SK-N-SH treated with all-trans-retinoic acid at 6 μM for 48 hours (cell line): ENCODE results near the gene RNF113B.
A peak's percentile ranks its signal among the peaks of the same experiment; 100 is the strongest.

Experiments used
- ATAC-seq: fragments of 200-7000 bp; cut with Tn5 transposase; 3 replicates; pipeline ENCODE4 v1.9.1; 2020; ENCODE audit warnings: mild to moderate bottlenecking, moderate library complexity
- BACH2 ChIP-seq: fragments of 250-450 bp; sonication (Bioruptor Pico); IDR thresholded peaks from 2 replicates; pipeline ENCODE4 v1.9.0; 2021; ENCODE audit warnings: mild to moderate bottlenecking, borderline replicate concordance
- CSDC2 ChIP-seq: fragments of 250-450 bp; sonication (Bioruptor Pico); IDR thresholded peaks from 2 replicates; pipeline ENCODE4 v1.5.0; 2020; ENCODE audit warnings: mild to moderate bottlenecking, moderate library complexity
- ESRRG ChIP-seq: fragments of 250-450 bp; sonication (Bioruptor Pico); IDR thresholded peaks from 2 replicates; pipeline ENCODE4 v1.6.1; 2021; ENCODE audit warnings: mild to moderate bottlenecking
- GLIS3 ChIP-seq: fragments of 250-450 bp; sonication (Bioruptor Pico); IDR thresholded peaks from 2 replicates; pipeline ENCODE4 v1.5.0; 2020; ENCODE audit warnings: mild to moderate bottlenecking, moderate library complexity
- ISL1 ChIP-seq: fragments of 250-450 bp; sonication (Bioruptor Pico); IDR thresholded peaks from 2 replicates; pipeline ENCODE4 v2.1.2; 2022; ENCODE audit warnings: mild to moderate bottlenecking, moderate library complexity
- PPARA ChIP-seq: fragments of 250-450 bp; sonication (Bioruptor Pico); IDR thresholded peaks from 2 replicates; pipeline ENCODE4 v1.5.0; 2020; ENCODE audit warnings: mild to moderate bottlenecking, borderline replicate concordance
- RARB ChIP-seq: fragments of 250-450 bp; sonication (Bioruptor Pico); IDR thresholded peaks from 2 replicates; pipeline ENCODE4 v1.8.0; 2021; ENCODE audit warnings: mild to moderate bottlenecking, moderate library complexity
- TCF4 ChIP-seq: fragments of 250-450 bp; sonication (Bioruptor Pico); IDR thresholded peaks from 2 replicates; pipeline ENCODE4 v1.8.0; 2021; ENCODE audit warnings: mild to moderate bottlenecking, moderate library complexity, borderline replicate concordance
- TOX ChIP-seq: fragments of 250-450 bp; sonication (Bioruptor Pico); IDR thresholded peaks from 2 replicates; pipeline ENCODE4 v1.8.0; 2021; ENCODE audit warnings: mild to moderate bottlenecking, moderate library complexity, borderline replicate concordance
- ZC3H10 ChIP-seq: fragments of 250-450 bp; sonication (Bioruptor Pico); IDR thresholded peaks from 2 replicates; pipeline ENCODE4 v1.5.1; 2021; ENCODE audit warnings: mild to moderate bottlenecking, moderate library complexity
- ZFP3 ChIP-seq: fragments of 250-450 bp; sonication (Bioruptor Pico); IDR thresholded peaks from 2 replicates; pipeline ENCODE4 v1.5.0; 2020; ENCODE audit warnings: mild to moderate bottlenecking, moderate library complexity
- ZFP30 ChIP-seq: fragments of 450-650 bp; formaldehyde crosslinking; IDR thresholded peaks from 2 replicates; pipeline ENCODE4 v1.5.0; 2022; ENCODE audit warnings: mild to moderate bottlenecking, moderate library complexity
- ZNF565 ChIP-seq: fragments of 450-650 bp; formaldehyde crosslinking; conservative IDR thresholded peaks from 2 replicates; pipeline ENCODE4 v1.5.0; 2020; ENCODE audit warnings: low read depth, mild to moderate bottlenecking, moderate library complexity
- ZNF70 ChIP-seq: fragments of 450-650 bp; formaldehyde crosslinking; IDR thresholded peaks from 2 replicates; pipeline ENCODE4 v1.5.0; 2020; ENCODE audit warnings: mild to moderate bottlenecking, moderate library complexity
- ZNF8 ChIP-seq: fragments of 450-650 bp; formaldehyde crosslinking; IDR thresholded peaks from 2 replicates; pipeline ENCODE4 v1.5.0; 2020; ENCODE audit warnings: mild to moderate bottlenecking, moderate library complexity
- TF ChIP-seq, protein P1 (sequence below): fragments of 250-450 bp; sonication (Bioruptor Pico); IDR thresholded peaks from 2 replicates; pipeline ENCODE4 v1.8.0; 2021; ENCODE audit warnings: low read depth, mild to moderate bottlenecking, moderate library complexity, borderline replicate concordance
- TF ChIP-seq, protein P2 (sequence below): fragments of 250-450 bp; sonication (Bioruptor Pico); IDR thresholded peaks from 2 replicates; pipeline ENCODE4 v1.8.0; 2020; ENCODE audit warnings: mild to moderate bottlenecking, moderate library complexity, borderline replicate concordance
- TF ChIP-seq, protein P3 (sequence below): fragments of 250-450 bp; sonication (Bioruptor Pico); IDR thresholded peaks from 2 replicates; pipeline ENCODE4 v1.5.0; 2020; ENCODE audit warnings: mild to moderate bottlenecking, moderate library complexity
- TF ChIP-seq, protein P4 (sequence below): fragments of 250-450 bp; sonication (Bioruptor Pico); IDR thresholded peaks from 2 replicates; pipeline ENCODE4 v1.5.1; 2020; ENCODE audit warnings: low read depth, mild to moderate bottlenecking, moderate library complexity

The RNF113B gene

DNA sequence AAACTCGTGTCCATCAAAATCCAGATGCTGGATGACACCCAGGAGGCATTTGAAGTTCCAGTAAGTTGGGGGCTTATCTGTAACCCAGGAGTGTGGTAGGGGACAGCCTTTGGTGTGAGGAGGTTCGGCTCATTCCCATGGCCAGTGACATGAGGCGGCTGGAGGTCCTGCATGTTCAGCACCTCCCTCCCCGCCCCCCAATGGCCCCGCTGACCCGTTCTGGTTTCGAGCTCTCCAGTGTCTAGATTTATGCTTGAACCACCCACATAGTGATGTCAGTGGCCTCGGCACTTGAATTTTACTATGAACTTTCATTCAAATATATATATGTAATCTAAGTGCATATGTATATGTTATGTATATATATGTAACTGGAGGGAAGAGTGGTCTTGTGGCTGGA, 36.3 kb upstream of the RNF113B start (continued):
- TF ChIP-seq, protein P1, sequence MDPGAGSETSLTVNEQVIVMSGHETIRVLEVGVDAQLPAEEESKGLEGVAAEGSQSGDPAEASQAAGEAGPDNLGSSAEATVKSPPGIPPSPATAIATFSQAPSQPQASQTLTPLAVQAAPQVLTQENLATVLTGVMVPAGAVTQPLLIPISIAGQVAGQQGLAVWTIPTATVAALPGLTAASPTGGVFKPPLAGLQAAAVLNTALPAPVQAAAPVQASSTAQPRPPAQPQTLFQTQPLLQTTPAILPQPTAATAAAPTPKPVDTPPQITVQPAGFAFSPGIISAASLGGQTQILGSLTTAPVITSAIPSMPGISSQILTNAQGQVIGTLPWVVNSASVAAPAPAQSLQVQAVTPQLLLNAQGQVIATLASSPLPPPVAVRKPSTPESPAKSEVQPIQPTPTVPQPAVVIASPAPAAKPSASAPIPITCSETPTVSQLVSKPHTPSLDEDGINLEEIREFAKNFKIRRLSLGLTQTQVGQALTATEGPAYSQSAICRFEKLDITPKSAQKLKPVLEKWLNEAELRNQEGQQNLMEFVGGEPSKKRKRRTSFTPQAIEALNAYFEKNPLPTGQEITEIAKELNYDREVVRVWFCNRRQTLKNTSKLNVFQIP = no peak
- TF ChIP-seq ZNF70 (CRISPR knock-in tag) (no peak), BACH2 (CRISPR knock-in tag) (no peak), ZC3H10 (CRISPR knock-in tag) (no peak), ESRRG (no peak)
- TF ChIP-seq, protein P2, sequence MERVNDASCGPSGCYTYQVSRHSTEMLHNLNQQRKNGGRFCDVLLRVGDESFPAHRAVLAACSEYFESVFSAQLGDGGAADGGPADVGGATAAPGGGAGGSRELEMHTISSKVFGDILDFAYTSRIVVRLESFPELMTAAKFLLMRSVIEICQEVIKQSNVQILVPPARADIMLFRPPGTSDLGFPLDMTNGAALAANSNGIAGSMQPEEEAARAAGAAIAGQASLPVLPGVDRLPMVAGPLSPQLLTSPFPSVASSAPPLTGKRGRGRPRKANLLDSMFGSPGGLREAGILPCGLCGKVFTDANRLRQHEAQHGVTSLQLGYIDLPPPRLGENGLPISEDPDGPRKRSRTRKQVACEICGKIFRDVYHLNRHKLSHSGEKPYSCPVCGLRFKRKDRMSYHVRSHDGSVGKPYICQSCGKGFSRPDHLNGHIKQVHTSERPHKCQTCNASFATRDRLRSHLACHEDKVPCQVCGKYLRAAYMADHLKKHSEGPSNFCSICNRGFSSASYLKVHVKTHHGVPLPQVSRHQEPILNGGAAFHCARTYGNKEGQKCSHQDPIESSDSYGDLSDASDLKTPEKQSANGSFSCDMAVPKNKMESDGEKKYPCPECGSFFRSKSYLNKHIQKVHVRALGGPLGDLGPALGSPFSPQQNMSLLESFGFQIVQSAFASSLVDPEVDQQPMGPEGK (CRISPR knock-in tag) = no peak

DNA sequence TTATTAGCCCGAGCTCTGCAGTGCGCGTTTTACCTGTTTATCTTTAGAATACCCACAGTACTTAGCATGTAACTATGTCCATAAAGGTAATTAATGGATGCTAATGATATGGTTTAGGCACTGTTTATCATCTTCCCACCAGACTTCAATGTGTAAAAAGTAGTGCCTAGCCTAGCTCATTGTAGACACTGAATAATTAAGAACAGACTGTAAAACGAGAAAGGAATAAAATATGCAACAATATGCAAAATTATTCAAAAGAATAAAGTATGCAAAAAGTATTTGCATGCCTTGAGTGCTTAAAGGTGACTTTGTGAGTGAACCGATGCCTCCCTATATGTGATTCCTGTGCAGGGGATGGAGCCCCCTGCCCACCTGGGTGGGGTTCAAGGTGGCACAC, 35.7 kb upstream of the RNF113B start:
- no peak for ATAC-seq
- TF ChIP-seq ZFP3 (CRISPR knock-in tag) = no peak
- TF ChIP-seq, all 23 proteins: peak for 0

DNA sequence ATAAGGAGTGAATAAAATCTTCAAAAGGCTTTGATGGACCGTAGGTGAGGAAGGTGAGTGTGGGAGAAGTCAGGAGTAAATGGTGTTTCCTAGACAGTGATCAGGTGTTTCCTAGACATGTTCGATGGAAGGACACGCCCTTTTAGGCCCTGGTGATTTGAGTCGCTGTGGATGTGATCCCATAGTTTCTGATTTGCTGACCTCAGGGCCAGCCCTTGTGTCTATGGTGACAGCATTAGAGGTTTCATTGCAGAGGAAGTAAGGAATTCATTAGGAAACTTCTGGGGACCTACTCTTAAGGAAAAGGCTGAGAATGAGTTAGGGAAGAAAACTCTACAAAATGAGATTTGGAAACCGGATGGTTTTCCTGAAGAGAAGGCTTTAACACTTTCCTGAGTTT, 31.5 kb upstream of the RNF113B start:
- no peak for ATAC-seq
- no peak for TF ChIP-seq ZFP30 (CRISPR knock-in tag)
- no peak for TF ChIP-seq ESRRG
- TF ChIP-seq, protein P3, sequence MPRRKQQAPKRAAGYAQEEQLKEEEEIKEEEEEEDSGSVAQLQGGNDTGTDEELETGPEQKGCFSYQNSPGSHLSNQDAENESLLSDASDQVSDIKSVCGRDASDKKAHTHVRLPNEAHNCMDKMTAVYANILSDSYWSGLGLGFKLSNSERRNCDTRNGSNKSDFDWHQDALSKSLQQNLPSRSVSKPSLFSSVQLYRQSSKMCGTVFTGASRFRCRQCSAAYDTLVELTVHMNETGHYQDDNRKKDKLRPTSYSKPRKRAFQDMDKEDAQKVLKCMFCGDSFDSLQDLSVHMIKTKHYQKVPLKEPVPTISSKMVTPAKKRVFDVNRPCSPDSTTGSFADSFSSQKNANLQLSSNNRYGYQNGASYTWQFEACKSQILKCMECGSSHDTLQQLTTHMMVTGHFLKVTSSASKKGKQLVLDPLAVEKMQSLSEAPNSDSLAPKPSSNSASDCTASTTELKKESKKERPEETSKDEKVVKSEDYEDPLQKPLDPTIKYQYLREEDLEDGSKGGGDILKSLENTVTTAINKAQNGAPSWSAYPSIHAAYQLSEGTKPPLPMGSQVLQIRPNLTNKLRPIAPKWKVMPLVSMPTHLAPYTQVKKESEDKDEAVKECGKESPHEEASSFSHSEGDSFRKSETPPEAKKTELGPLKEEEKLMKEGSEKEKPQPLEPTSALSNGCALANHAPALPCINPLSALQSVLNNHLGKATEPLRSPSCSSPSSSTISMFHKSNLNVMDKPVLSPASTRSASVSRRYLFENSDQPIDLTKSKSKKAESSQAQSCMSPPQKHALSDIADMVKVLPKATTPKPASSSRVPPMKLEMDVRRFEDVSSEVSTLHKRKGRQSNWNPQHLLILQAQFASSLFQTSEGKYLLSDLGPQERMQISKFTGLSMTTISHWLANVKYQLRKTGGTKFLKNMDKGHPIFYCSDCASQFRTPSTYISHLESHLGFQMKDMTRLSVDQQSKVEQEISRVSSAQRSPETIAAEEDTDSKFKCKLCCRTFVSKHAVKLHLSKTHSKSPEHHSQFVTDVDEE (CRISPR knock-in tag) = no peak

DNA sequence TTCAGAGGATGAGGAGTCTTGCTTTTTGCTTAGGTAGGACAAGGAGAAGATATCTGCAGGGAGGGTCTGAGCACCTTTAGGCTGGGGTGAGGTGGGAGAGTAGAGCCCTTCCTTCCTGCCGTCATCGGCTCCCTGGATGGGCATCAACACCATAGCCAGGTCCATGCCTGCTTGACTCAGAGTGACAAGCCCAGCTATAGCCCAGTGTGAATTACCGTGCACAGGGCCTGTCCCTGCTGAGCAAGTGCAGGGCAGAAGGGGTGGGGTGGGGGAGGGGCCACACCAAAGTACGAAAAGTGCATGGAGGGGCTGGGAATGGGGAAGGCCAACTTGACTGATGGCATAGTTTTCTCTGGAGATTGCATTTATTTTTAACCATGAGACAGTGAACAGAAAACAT, 30.3 kb upstream of the RNF113B start:
- TF ChIP-seq ZNF70 (CRISPR knock-in tag) (no peak), CSDC2 (CRISPR knock-in tag) (no peak), ZFP3 (CRISPR knock-in tag) (no peak), RARB (no peak), GLIS3 (no peak), TOX (CRISPR knock-in tag) (no peak), PPARA (no peak), TCF4 (CRISPR knock-in tag) (no peak), ZFP30 (CRISPR knock-in tag) (no peak), ZC3H10 (CRISPR knock-in tag) (no peak), ZNF8 (CRISPR knock-in tag) (no peak)
- TF ChIP-seq, protein P4, sequence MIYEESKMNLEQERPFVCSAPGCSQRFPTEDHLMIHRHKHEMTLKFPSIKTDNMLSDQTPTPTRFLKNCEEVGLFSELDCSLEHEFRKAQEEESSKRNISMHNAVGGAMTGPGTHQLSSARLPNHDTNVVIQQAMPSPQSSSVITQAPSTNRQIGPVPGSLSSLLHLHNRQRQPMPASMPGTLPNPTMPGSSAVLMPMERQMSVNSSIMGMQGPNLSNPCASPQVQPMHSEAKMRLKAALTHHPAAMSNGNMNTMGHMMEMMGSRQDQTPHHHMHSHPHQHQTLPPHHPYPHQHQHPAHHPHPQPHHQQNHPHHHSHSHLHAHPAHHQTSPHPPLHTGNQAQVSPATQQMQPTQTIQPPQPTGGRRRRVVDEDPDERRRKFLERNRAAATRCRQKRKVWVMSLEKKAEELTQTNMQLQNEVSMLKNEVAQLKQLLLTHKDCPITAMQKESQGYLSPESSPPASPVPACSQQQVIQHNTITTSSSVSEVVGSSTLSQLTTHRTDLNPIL (CRISPR knock-in tag) = no peak
- TF ChIP-seq, protein P2 (CRISPR knock-in tag) = no peak
- TF ChIP-seq, all 23 proteins: peak for 0
- peak; percentile 74 for ATAC-seq

DNA sequence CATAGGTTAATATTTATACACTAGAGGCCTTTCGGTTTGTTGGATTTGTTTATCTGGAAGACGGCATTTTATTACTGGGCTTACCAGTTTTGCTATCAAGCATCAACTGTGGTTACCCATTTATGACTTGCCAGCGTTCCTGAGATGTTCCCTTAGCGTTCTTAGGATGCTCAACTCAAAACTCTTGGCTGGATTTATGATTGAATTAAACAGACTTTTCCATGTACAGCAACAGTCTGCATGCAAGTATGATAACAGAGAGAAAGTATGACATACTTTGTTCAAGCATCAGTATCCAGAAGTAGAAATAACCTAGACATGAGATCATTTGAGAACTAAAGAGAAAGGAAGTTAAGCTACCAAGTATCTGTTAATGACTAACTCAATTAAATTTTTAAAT, 29.9 kb upstream of the RNF113B start:
- ATAC-seq = peak; percentile 89
- TF ChIP-seq TOX (CRISPR knock-in tag) (no peak), PPARA (no peak), BACH2 (CRISPR knock-in tag) (no peak), ESRRG (0 out of 2 replicates have a peak, but pooled peaks have one; percentile 31), TCF4 (CRISPR knock-in tag) (no peak), RARB (no peak), GLIS3 (no peak), ZC3H10 (CRISPR knock-in tag) (no peak), ZFP30 (CRISPR knock-in tag) (no peak), ISL1 (CRISPR knock-in tag) (peak; percentile 67), ZNF565 (CRISPR knock-in tag) (no peak), CSDC2 (CRISPR knock-in tag) (no peak)
- TF ChIP-seq, protein P2 (CRISPR knock-in tag) = no peak
- TF ChIP-seq, protein P3 (CRISPR knock-in tag) = no peak
